Measurements from ENCODE around the gene PDE4D. TPM values are rescaled to one million over a fixed set of nuclear protein-coding genes. Genes with fewer than 3 reads are reported as not detected.

PDE4D gene
- total RNA-seq, 1 experiment from 2014 or later = 2.4 TPM

- no peaks in the 10 kb centered on the region for H3K4me1 ChIP-seq (ENCODE audit: control insufficient read depth, insufficient read depth, low read length)
- H3K9me3 ChIP-seq (ENCODE audit: control insufficient read depth, insufficient read depth, low read depth, low read length) = no peaks in the 10 kb centered on the region
- in situ Hi-C loops (cut with HindIII; ENCODE audit: low pct_unique_long_range_greater_than_20kb, low sequenced_read_pairs) = no loop called here
- H3K27me3 ChIP-seq (ENCODE audit: control insufficient read depth, insufficient read depth, low read length) = no peaks in the 10 kb centered on the region
- POLR2A ChIA-PET = no interaction called here
- H3K4me3 ChIP-seq (ENCODE audit: low read depth in 2 of 2, low read length in 2 of 2) = no peak overlapping the region
- intact Hi-C loops (cut with micrococcal nuclease; ENCODE audit: unreplicated experiment) = no loop called here
- ATAC-seq (no peak), DNase-seq (ENCODE audit: low read depth, low spot score) (no peak)
- CTCF ChIA-PET = no interaction called here
- TF ChIP-seq TCF7L2 (IDR thresholded peaks at IDR 0.05; ENCODE audit: low read depth, low read length) (no peak), REST (IDR thresholded peaks at IDR 0.05; ENCODE audit: insufficient read depth in 1 of 2, low read depth in 2 of 2, low read length in 1 of 2) (no peak), POLR2AphosphoS5 (IDR thresholded peaks at IDR 0.05; ENCODE audit: low read depth, low read length) (no peak), CTCF (IDR thresholded peaks at IDR 0.05) (no peak), SIN3A (IDR thresholded peaks at IDR 0.05; ENCODE audit: borderline replicate concordance, insufficient read depth, low read depth, low read length) (no peak)
- no peaks in the 10 kb centered on the region for H3K36me3 ChIP-seq (ENCODE audit: control insufficient read depth, insufficient read depth, low read length)
- no TSS peak for BruUV-seq (replicated peaks)
- no peak overlapping the region for H3K27ac ChIP-seq (ENCODE audit: low read length)
Measured at GRCh38 chr5:59829386-59829785, 64.1 kb downstream of the PDE4D start.

GRCh38 chr5:59828623-59829022 lies 64.9 kb downstream of the PDE4D start:
- Histone ChIP-seq H3K9me3 (ENCODE audit: control insufficient read depth, insufficient read depth, low read depth, low read length) (no peaks in the 10 kb centered on the region), H3K27me3 (ENCODE audit: control insufficient read depth, insufficient read depth, low read length) (no peaks in the 10 kb centered on the region), H3K27ac (ENCODE audit: low read length) (no peak overlapping the region), H3K36me3 (ENCODE audit: control insufficient read depth, insufficient read depth, low read length) (no peaks in the 10 kb centered on the region), H3K4me1 (ENCODE audit: control insufficient read depth, insufficient read depth, low read length) (no peaks in the 10 kb centered on the region), H3K4me3 (ENCODE audit: low read depth in 2 of 2, low read length in 2 of 2) (no peak overlapping the region)
- in situ Hi-C loops (cut with HindIII; ENCODE audit: low pct_unique_long_range_greater_than_20kb, low sequenced_read_pairs) = no loop called here
- ChIA-PET CTCF (no interaction called here), POLR2A (no interaction called here)
- DNase-seq (ENCODE audit: low read depth, low spot score) = no peak
- ATAC-seq = no peak
- TF ChIP-seq CTCF (IDR thresholded peaks at IDR 0.05) = no peak
- TF ChIP-seq SIN3A (IDR thresholded peaks at IDR 0.05; ENCODE audit: borderline replicate concordance, insufficient read depth, low read depth, low read length) = no peak
- TF ChIP-seq POLR2AphosphoS5 (IDR thresholded peaks at IDR 0.05; ENCODE audit: low read depth, low read length) = no peak
- no peak for TF ChIP-seq TCF7L2 (IDR thresholded peaks at IDR 0.05; ENCODE audit: low read depth, low read length)
- no peak for TF ChIP-seq REST (IDR thresholded peaks at IDR 0.05; ENCODE audit: insufficient read depth in 1 of 2, low read depth in 2 of 2, low read length in 1 of 2)
- no TSS peak for BruUV-seq (replicated peaks)
- intact Hi-C loops (cut with micrococcal nuclease; ENCODE audit: unreplicated experiment) = no loop called here
